B cell (primary cell): ENCODE measurements around the gene HMOX2. TPM values are rescaled to one million over a fixed set of nuclear protein-coding genes. Genes with fewer than 3 reads are reported as not detected.

ENCODE experiments used
- ATAC-seq: fragments of 200-7000 bp; cut with Tn5 transposase; one replicate; pipeline ENCODE4 v1.10.0; 2021; ENCODE audit warnings: low read depth, mild to moderate bottlenecking, moderate number of reproducible peaks, moderate library complexity
- CTCF ChIA-PET: fragments of 350-600 bp; sonication (Branson Sonifier 250); formaldehyde crosslinking; loops from one replicate; lab custom pipeline; 2021; ENCODE audit warnings: antibody characterized with exemption, inconsistent platforms; lab: Charles Lee
- POLR2A ChIA-PET: fragments of 350-600 bp; sonication (Branson Sonifier 250); formaldehyde crosslinking; loops from one replicate; lab custom pipeline; 2021; ENCODE audit warnings: antibody characterized with exemption; lab: Charles Lee
- DNase-seq: peaks from one replicate; pipeline ENCODE4 v3.0.0; 2013
- H2AFZ ChIP-seq: 2 replicates; pipeline ENCODE4 v1.6.1; 2012; ENCODE audit warnings: mild to moderate bottlenecking, low read depth, low read length; ENCODE audit not compliant: insufficient read depth, poor library complexity, severe bottlenecking
- H3K27ac ChIP-seq, 2 donors: 1 replicate in 1 of 2; 2 replicates in 1 of 2; pipeline ENCODE4 v1.5.1; 2012 to 2013; ENCODE audit warnings: low read length in 2 of 2, mild to moderate bottlenecking in 2 of 2, moderate library complexity in 1 of 2
- H3K27me3 ChIP-seq, 4 experiments: fragments of 200-600 bp in 1 of 4; sonication (generic) in 1 of 4; replicated peaks in 1 of 4; 1 replicate in 2 of 4; 2 replicates in 2 of 4; pipeline versions ENCODE4 v1.6.1 to v1.7.0; 2013 to 2016; ENCODE audit warnings: low read length in 3 of 4, mild to moderate bottlenecking in 2 of 4, mixed read lengths in 1 of 4, moderate library complexity in 1 of 4; ENCODE audit not compliant: insufficient read depth in 4 of 4, control insufficient read depth in 3 of 4; ENCODE audit errors: control extremely low read depth in 1 of 4
- H3K36me3 ChIP-seq, 2 experiments: replicated peaks in 1 of 2; 1 replicate in 1 of 2; 2 replicates in 1 of 2; pipeline versions ENCODE4 v1.6.1 to v1.7.1; 2013; ENCODE audit warnings: low read length in 1 of 2; ENCODE audit not compliant: insufficient read depth in 2 of 2, control insufficient read depth in 1 of 2; ENCODE audit errors: control extremely low read depth in 1 of 2, extremely low read depth in 1 of 2
- H3K4me1 ChIP-seq, 2 donors: fragments of 200-600 bp in 1 of 2; sonication (generic) in 1 of 2; 1 replicate in 1 of 2; 2 replicates in 1 of 2; pipeline versions ENCODE4 v1.5.1 to v1.6.1; 2013 to 2017; ENCODE audit warnings: low read length in 2 of 2; ENCODE audit not compliant: control insufficient read depth in 2 of 2, insufficient read depth in 2 of 2
- H3K4me2 ChIP-seq: replicated peaks from 2 replicates; pipeline ENCODE3; 2012; ENCODE audit warnings: mild to moderate bottlenecking, low read depth, low read length; ENCODE audit not compliant: poor library complexity, severe bottlenecking
- H3K4me3 ChIP-seq, 5 experiments: fragments of 200-600 bp in 1 of 5; sonication (generic) in 1 of 5; 1 replicate in 3 of 5; 2 replicates in 2 of 5; pipeline versions ENCODE4 v1.5.1 to v1.7.0; 2011 to 2016; ENCODE audit warnings: low read length in 4 of 5, mild to moderate bottlenecking in 4 of 5, low read depth in 2 of 5, control low read depth in 1 of 5, moderate library complexity in 1 of 5; ENCODE audit not compliant: insufficient read depth in 1 of 5; ENCODE audit errors: control extremely low read depth in 1 of 5, extremely low read depth in 1 of 5
- H3K79me2 ChIP-seq: fragments of 200-600 bp; sonication (generic); one replicate; pipeline ENCODE4 v1.6.0; 2016; ENCODE audit warnings: low read length; ENCODE audit not compliant: control insufficient read depth, insufficient read depth
- H3K9ac ChIP-seq: fragments of 200-600 bp; sonication (generic); 2 replicates; pipeline ENCODE4 v1.6.1; 2017; ENCODE audit warnings: mild to moderate bottlenecking, low read length, moderate library complexity
- H3K9me3 ChIP-seq, 3 donors: one replicate each; pipeline versions ENCODE4 v1.6.1 to v1.7.1; 2013; ENCODE audit warnings: low read length in 2 of 3; ENCODE audit not compliant: control insufficient read depth in 2 of 3, insufficient read depth in 1 of 3; ENCODE audit errors: control extremely low read depth in 1 of 3
- H4K20me1 ChIP-seq: 2 replicates; pipeline ENCODE4 v1.6.0; 2012; ENCODE audit warnings: mild to moderate bottlenecking, low read length; ENCODE audit not compliant: insufficient read depth, control insufficient read depth, poor library complexity, severe bottlenecking
- H3K27ac Mint-ChIP-seq: one replicate; pipeline ENCODE4 v1.8.0; 2021; ENCODE audit warnings: mixed read lengths
- H3K27me3 Mint-ChIP-seq: one replicate; pipeline ENCODE4 v1.8.0; 2021; ENCODE audit warnings: mixed read lengths
- H3K4me1 Mint-ChIP-seq: one replicate; pipeline ENCODE4 v1.8.0; 2021; ENCODE audit warnings: mixed read lengths
- H3K4me3 Mint-ChIP-seq: one replicate; pipeline ENCODE4 v1.8.0; 2021; ENCODE audit warnings: mixed read lengths
- H3K9me3 Mint-ChIP-seq: one replicate; pipeline ENCODE4 v1.8.0; 2022; ENCODE audit warnings: mixed read lengths; ENCODE audit not compliant: insufficient read depth
- CTCF ChIP-seq: fragments of 200-600 bp; IDR thresholded peaks from one replicate; pipeline ENCODE4 v1.8.0; 2022; ENCODE audit warnings: antibody characterized with exemption, mild to moderate bottlenecking
- EZH2 ChIP-seq: IDR thresholded peaks from 2 replicates; pipeline ENCODE4 v1.6.1; 2012; ENCODE audit warnings: borderline replicate concordance, low read depth, mild to moderate bottlenecking, moderate library complexity, low read length; ENCODE audit not compliant: insufficient read depth, poor library complexity, severe bottlenecking
- WGBS: methylation state at CpG from one replicate; pipeline ENCODE4 v1.1.5; 2013; ENCODE audit warnings: missing lambda C conversion rate; ENCODE audit not compliant: insufficient coverage; 5-methylcytosine and 5-hydroxymethylcytosine counted together
- intact Hi-C: fragments of 100-400 bp; cut with micrococcal nuclease; formaldehyde crosslinking; loops from one replicate; pipeline ENCODE4 v1.10.0; 2022
- polyA plus RNA-seq: library from polyadenylated mRNA; depleted of rRNA; stranded (reverse); fragments of >200 nt; gene quantifications from 2 replicates; pipeline ENCODE4 v1.2.3, GENCODE V29; 2012
- total RNA-seq, 2 donors: library from RNA; stranded (reverse); fragments of 120-200 nt in 1 of 2; gene quantifications; 1 replicate in 1 of 2; 2 replicates in 1 of 2; pipeline versions ENCODE4 v1.2.3 to v1.2.4, GENCODE V29; 2013 to 2022

The HMOX2 gene
- total and polyA plus RNA-seq, 2 donors (not counting 1 experiment from before 2014, with no cell fraction given), result 36.5 to 39.0 TPM

- Histone ChIP-seq H3K4me2 (no peak overlapping the region), H4K20me1 (peaks cover 28% of the 10 kb centered on the region), H3K4me3 (no peak overlapping the region), H2AFZ (no peak overlapping the region), H3K27me3 (no peaks in the 10 kb centered on the region), H3K79me2 (peaks cover 95% of the 10 kb centered on the region), H3K27ac (no peak overlapping the region), H3K9ac (no peak overlapping the region), H3K9me3 (no peaks in the 10 kb centered on the region), H3K36me3 (peaks cover 0 to 49% of the 10 kb centered on the region in 2 experiments), H3K4me1 (peaks cover 6 to 7% of the 10 kb centered on the region in 2 donors)
- no peak overlapping the region for H3K27ac Mint-ChIP-seq
- no peaks in the 10 kb centered on the region for H3K9me3 Mint-ChIP-seq
- ATAC-seq (no peak), DNase-seq (no peak)
- no peak overlapping the region for H3K4me3 Mint-ChIP-seq
- ChIA-PET CTCF (interaction anchor here (0.7 to 1.5 kb wide), 6 partner anchors 8 to 21 kb away, joined by 3 to 6 read pairs (median 4); partner anchors contain the start of gene HMOX2), POLR2A (no interaction called here)
- intact Hi-C loops, result no loop called here
- WGBS, result 65% methylated on average over 2 of the region's 3 CpGs
- no peaks in the 10 kb centered on the region for H3K27me3 Mint-ChIP-seq
- peaks cover 14% of the 10 kb centered on the region for H3K4me1 Mint-ChIP-seq
- TF ChIP-seq CTCF (no peak), EZH2 (no peak)
Observed at GRCh38 chr16:4486126-4486893, 10.1 kb downstream of the HMOX2 start.

GRCh38 chr16:4487955-4488498, 11.8 kb downstream of the HMOX2 start:
- intact Hi-C loops, result no loop called here
- peaks cover 95% of the 10 kb centered on the region for H3K79me2 ChIP-seq
- H3K4me3 ChIP-seq, result no peak overlapping the region
- Mint-ChIP-seq H3K4me1 (peaks cover 11% of the 10 kb centered on the region), H3K9me3 (no peaks in the 10 kb centered on the region), H3K27me3 (no peaks in the 10 kb centered on the region), H3K4me3 (no peak overlapping the region), H3K27ac (no peak overlapping the region)
- H2AFZ ChIP-seq, result no peak overlapping the region
- H4K20me1 ChIP-seq, result peaks cover 11% of the 10 kb centered on the region
- CTCF ChIA-PET, result interaction anchor here (0.7 to 0.8 kb wide), 6 partner anchors 10 to 130 kb away, joined by 3 to 4 read pairs (median 4); partner anchors contain the start of gene HMOX2
- peak overlapping the region in 1 of 2 donors; percentile 36 for H3K27ac ChIP-seq
- H3K9me3 ChIP-seq, result no peaks in the 10 kb centered on the region
- WGBS, result 100% methylated on average over 2 of the region's 5 CpGs
- POLR2A ChIA-PET, result interaction anchor here (0.6 to 0.9 kb wide), 3 partner anchors 11 to 298 kb away, joined by 3 to 7 read pairs (median 7); no protein-coding TSS in a partner anchor
- H3K4me1 ChIP-seq, result peaks cover 6 to 7% of the 10 kb centered on the region in 2 donors
- no peak overlapping the region for H3K4me2 ChIP-seq
- H3K9ac ChIP-seq, result no peak overlapping the region
- peaks cover 0 to 56% of the 10 kb centered on the region in 2 experiments for H3K36me3 ChIP-seq
- DNase-seq, result no peak
- no peak for ATAC-seq
- TF ChIP-seq CTCF, result no peak
- TF ChIP-seq EZH2, result no peak
- H3K27me3 ChIP-seq, result no peaks in the 10 kb centered on the region
